SKM-1 (cell line): Measurements from ENCODE around the gene CCL25.

Experiments used
- DNase-seq: peaks from one replicate; lab custom pipeline; 2025; ENCODE audit not compliant: unreplicated experiment; lab: John Stamatoyannopoulos, UW

CCL25 gene

DNA sequence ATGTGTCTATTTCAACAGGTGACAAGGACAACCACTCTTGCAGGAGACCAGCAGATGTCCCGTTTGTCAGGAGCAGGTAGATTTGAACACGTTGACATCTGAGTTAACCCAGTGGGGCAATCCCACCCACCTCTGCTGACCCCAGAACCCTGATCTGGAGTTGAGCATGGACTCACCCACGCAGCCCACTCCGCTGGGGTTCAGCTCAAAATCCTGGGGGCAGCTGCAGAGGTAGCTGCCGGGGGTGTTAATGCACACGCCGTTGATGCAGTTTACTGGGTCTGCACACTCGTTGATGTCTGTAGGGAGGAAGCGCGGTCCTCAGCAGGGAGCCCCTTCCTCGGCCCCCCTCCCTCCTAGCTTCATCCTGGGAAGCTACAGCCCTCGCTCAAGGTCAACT lies 56.9 kb downstream of the CCL25 start:
- no peak for DNase-seq

DNA sequence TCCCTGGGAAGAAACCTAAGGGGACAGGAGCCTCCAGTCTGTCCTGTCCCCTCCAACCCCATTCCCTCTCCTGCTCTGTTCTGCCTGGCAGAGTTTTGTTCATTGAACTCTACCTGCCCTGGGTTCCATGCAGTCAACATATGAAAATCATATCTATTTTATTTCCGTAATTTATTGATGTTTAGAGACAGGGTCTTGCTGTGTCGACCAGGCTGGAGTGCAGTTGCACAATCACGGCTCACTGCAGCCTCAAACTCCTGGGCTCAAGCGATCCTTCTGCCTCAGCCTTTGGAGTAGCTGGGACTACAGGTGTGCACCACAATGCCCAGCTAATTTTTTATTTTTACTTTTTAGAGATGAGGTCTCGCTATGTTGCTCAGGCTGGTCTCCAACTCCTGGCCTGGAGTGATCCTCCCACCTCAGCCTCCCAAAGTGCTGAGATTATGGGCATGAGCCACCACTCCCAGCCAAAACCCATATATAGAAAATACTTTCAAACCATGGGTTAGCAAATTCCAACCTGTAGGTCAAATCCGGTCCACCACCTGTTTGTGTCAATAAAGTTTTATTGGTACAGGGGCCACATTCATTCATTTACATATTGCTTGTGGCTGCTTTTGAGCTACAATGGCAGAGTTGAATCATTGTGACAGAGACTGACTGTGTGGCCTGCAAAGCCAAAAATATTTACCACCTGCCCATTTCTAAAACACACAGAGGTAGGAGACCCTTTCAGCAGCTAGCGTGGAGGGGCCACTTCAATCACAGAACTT lies 57.5 kb downstream of the CCL25 start:
- no peak for DNase-seq

DNA sequence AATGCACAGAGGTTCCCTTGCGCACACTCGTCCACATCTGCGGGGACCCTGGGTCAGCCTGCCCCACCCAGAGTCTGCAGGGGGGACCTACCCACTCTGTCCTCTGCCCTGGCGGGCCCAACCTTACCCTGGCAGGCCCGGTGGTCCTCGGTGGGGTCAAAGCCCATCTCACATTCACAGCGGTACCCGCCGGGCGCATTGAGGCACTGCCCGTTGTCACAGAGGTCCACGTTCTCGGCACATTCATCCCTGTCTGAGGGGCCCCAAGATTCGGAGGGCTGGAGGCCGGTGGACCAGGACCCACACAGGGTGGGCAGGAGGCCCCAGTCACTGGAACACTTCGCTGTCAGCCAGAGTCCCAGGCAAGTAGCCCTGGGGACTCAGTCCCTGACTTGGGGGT lies 58.4 kb downstream of the CCL25 start:
- DNase-seq, result no peak

DNA sequence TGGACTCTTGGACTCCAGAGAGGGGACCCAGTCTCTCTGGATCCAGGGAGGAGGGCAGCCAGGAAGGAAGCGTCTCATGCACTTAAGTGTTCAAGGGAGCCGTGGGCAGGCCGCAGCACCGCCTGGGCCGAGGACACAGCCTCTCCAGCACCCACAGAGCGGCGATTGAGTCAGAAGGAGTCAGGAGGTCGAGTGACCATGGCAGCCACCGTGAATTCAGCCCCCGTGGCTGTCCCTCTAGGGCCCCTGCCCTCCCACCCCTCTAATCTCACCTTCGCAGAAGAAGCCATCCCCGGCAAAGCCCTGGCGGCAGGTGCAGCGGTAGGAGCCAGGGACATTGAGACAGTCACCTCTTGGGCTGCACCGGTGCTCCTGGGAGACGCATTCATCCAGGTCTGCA lies 58.8 kb downstream of the CCL25 start:
- no peak for DNase-seq
